HG02759 (cell line): ENCODE data around the gene TMCC1.
"Not testable (repeated sequence)": the region's sequence is repeated elsewhere in the genome, so short reads cannot be mapped to it uniquely, and the experiment has no call there.

Experiments
- ATAC-seq: cut with Tn5 transposase; IDR thresholded peaks from one replicate; pipeline ENCODE4 v1.9.1; 2021; ENCODE audit warnings: mild to moderate bottlenecking, moderate library complexity; ENCODE audit not compliant: unreplicated experiment

TMCC1 gene

GRCh38 chr3:129735638-129736037 lies 157.9 kb downstream of the TMCC1 start:
- ATAC-seq: no peak

GRCh38 chr3:129734449-129734848 lies 159.1 kb downstream of the TMCC1 start:
- no peak for ATAC-seq

GRCh38 chr3:129732200-129732876 lies 161.2 kb downstream of the TMCC1 start:
- ATAC-seq: no peak

- no peak for ATAC-seq
Measured at GRCh38 chr3:129727707-129728106, 165.8 kb downstream of the TMCC1 start.

- no peak for ATAC-seq
Measured at GRCh38 chr3:129723558-129724324, 169.8 kb downstream of the TMCC1 start.

GRCh38 chr3:129722527-129722926 lies 171.0 kb downstream of the TMCC1 start:
- ATAC-seq: no peak

- no peak for ATAC-seq
Measured at GRCh38 chr3:129718201-129718600, 175.3 kb downstream of the TMCC1 start.

GRCh38 chr3:129715854-129716253 lies 177.7 kb downstream of the TMCC1 start:
- no peak for ATAC-seq

GRCh38 chr3:129708328-129708861 lies 185.1 kb downstream of the TMCC1 start:
- ATAC-seq: no peak

- no peak for ATAC-seq
Measured at GRCh38 chr3:129705274-129705673, 188.2 kb downstream of the TMCC1 start.

- no peak for ATAC-seq
Measured at GRCh38 chr3:129703913-129704312, 189.6 kb downstream of the TMCC1 start.

- no peak for ATAC-seq
Measured at GRCh38 chr3:129702934-129703712, 190.4 kb downstream of the TMCC1 start.

- no peak for ATAC-seq
Measured at GRCh38 chr3:129701161-129701560, 192.3 kb downstream of the TMCC1 start.

- ATAC-seq: no peak
Measured at GRCh38 chr3:129699612-129700011, 193.9 kb downstream of the TMCC1 start.

GRCh38 chr3:129699199-129699598 lies 194.3 kb downstream of the TMCC1 start:
- no peak for ATAC-seq

- no peak for ATAC-seq
Measured at GRCh38 chr3:129697229-129697969, 196.1 kb downstream of the TMCC1 start.

GRCh38 chr3:129696430-129696829 lies 197.1 kb downstream of the TMCC1 start:
- not testable (repeated sequence) for ATAC-seq

- no peak for ATAC-seq
Measured at GRCh38 chr3:129695230-129695629, 198.3 kb downstream of the TMCC1 start.

GRCh38 chr3:129694228-129694627 lies 199.3 kb downstream of the TMCC1 start:
- no peak for ATAC-seq

GRCh38 chr3:129692743-129693142 lies 200.8 kb downstream of the TMCC1 start:
- ATAC-seq: no peak

- ATAC-seq: no peak
Measured at GRCh38 chr3:129690963-129691362, 202.5 kb downstream of the TMCC1 start.
